ENCODE measurements around the gene MDM1.

The MDM1 gene

DNA sequence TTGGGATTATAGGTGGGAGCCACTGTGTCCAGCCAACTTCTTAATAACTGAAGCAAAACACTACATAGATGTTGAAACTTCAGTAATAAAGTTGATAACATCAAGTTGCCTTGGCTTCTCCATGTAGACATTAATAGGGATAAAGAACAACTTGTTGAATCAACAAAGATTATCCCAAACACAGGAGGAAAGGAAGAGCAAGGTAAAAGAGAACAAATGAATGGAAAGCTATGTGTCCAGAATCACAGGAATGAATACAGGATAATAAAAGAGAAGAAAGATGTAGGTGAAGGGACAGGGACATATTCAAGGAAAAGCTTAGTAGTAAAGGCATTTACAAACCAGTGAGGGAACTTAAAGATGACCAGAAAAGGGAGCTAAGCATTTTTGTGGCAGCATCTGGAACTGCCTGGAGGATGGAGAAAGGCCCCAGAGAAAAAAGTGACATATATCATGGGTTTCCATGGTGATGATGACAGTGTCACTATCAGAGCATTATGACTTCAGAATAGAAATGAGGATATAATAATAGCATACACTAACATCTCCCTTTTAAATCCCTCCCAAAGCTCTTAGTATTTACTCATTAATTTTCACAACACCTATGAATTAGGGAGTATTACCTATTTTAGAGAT lies 24.0 kb upstream of the MDM1 start:
- DNase-seq = peak; percentile 39 to 47

DNA sequence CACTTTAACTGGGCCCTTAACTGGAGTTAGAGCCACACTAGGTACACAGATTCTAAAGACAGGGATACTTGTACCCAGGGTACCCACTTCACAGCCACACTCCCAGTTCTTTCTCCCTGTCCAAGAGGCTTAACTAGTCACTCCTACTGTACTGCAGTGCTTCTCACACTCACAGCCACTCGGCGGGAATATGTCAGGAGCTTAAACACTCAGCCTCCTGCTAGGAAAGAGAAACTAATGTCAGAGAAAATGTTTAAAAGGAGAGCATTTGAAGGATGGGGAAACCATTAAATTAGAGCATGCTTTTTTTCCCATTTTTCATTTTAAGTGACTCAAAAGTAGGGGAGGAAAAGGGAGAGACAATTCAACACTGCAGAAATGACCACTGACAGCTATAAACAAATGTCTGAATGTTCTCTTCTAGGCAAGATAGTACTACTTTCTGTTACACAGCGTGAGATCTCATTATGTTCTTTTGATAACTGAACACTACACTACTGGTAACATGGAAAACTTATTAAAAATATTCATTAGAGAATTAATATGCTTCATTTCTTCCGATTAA lies 22.9 kb upstream of the MDM1 start:
- DNase-seq = no peak

DNA sequence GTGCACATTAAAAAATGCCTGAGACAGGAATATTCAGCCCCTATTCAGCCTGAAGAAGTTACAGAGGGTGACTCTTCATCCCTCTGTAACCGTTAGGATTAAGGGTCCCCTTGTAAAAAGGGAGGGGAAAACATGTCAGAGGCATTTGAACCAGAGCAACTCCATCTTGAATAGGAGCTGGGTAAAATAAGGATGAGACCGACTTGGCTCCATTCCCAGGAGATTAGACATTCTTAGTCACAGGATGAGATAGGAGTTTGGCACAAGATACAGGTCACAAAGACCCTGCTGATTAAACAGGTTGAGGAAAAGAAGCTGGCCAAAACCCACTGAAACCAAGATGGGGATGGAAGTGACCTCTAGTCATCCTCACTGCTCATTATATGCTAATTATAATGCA lies 19.9 kb upstream of the MDM1 start:
- no peak for DNase-seq

DNA sequence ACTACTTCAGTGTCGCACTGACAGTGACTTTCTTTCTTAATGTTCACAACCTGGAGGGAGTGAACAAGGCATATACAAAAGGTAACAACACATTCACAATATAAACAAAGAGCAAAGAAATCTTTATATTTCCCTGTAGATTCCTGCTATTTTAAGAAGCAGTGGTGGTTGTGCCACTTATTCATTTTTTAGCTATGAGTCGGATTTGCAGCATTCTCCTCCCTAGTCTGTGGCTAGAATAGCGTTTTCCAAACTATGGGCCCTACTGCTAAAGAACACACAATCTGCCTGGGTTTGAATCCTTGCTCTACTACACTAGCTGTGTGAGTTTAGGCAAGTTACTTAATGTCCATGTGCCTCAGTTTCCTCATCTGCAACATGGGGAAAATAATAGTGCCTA lies 18.6 kb upstream of the MDM1 start:
- no peak for DNase-seq

DNA sequence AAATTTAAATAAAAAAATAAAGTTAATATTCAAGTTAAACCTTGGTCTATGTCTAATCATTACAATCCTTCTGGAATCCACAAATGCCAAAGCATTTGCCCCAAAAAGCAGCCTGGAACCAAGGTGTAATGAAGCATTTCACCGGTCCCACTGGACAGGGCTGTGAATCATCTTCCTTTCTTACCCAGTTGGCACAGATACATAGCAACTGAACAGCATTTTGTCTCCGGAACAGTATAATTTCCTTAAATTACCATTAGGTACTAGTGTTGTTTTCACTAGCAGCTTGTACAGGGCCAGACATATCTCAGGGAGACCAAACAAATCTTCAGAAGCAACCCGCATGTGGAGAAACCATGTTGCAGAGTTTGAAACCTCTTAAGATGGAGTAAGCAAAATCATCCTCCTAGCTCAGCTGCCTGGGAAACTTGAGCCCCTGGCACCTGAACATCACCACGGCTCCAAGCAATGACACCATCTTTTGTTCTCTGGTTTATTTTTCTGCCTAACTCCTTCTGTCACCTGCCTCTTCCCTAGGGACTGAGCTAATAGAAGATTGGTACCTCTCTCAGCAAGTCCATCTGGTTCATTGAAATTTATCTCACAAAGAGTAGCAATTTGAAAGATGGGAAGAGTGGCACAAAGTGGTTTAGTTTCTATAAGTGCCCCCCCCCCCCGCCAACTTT lies 17.9 kb upstream of the MDM1 start:
- DNase-seq = no peak

DNA sequence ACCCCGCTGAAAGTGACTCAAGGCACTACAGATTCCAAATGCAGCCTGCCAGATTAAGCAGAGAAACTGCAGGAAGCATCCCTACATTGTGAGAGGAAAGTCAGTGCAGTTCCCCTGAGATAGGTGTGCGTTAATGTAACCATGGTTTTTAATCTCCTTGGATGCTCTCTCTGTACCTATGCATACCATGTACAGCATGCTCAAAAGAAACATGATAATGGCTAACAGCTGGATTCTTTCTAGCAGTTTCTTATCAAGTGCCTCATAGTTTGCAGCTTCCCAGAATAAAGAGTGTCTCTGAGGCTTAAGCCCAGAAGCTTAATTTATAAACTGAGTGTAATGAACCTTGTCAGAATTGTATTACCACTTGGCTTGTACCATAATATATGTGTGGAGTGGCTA lies 17.1 kb upstream of the MDM1 start:
- DNase-seq = no peak

DNA sequence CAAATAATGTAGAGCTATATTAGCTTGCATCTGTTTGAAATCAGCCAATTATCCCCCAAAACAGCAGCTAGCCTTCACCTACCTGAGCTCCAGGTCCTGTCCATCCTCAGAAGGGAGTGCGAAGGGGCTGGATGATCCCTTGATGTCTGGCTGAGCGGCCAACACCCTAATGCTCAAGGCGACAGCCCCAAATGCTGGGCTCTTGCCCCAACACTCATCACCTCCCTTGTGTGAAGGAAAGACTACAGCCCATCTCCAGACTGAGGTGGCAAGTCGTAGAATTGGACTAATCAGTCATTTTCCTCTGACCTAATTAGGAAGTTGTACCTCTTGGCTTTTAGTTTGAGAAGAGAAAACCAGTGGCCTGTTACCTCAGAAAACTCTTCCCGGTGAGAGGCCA lies 16.3 kb upstream of the MDM1 start:
- no peak for DNase-seq

DNA sequence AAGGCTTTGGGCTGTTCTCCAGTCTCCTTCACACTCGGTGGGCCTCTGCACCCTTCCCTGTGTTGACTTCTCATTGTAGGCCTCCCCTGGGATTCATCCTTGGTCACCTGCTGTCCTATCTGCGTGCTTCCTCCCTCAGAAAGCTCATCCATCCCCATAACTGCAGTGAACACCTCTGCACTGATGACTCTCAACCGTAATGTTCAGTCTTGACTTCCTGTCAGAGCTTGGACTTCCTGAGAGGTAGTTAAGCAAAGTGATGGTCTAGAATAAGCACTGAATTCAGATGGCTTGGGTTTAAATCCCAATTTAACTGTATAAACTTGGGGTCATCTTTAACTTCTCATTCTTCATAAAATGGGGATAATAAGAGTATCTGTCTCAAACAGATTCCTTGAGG lies 13.6 kb upstream of the MDM1 start:
- DNase-seq = no peak

DNA sequence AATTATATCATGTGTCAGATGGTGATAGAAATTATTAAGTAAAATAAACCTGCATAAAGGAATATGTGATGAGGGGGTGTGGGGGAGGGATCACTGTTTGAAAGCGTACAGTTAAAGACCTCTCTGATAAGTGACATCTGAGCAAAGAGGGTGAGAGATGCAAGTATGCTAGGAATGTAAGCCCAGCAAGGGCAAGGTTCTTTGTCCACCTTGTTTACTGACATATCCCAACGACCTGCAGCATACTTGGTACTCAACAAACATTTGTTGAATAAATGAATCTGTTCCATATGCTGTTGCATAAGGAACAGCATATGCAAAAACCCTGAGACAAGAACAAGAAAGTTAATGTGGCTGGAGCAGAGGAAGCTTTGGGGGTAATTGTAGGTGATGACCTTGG lies 12.0 kb upstream of the MDM1 start:
- DNase-seq = no peak

DNA sequence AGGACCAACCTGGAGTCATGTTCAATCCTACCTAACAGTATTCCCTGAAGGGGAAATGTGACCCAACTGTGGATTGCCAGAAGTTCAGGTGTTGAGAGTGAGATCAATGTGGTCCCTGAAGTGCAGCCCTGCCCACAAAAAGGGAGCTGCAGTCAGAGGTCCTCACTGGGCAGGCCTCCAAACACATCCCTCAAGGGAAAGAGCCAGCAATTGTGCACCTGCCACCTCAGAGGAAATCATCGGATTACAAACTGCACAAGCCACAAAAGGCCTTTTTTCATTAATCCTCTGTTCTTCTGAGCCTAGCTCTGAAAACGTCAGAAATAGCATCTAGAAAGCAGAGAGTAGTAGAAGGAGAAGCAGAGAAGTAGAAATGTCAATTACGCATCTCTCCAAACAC lies 10.8 kb upstream of the MDM1 start:
- DNase-seq = no peak

DNA sequence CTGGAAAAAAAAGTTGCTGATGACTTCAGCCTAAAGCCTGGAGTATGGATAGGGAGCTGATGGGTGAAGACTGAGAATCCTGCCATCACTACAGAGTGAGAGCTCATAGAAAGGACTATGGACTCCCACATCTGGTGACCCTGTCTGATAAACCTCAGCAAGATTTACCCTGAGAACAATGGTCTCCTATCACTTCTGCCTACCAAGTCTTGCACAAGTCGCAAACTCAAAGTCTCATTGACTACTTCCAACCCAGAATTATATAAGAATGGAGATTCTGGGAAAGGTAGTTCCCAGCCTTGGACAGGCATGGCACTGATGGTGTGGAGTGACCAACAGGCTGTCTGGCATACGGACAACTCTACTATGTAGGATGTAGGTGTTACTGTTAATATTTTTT lies 9.7 kb upstream of the MDM1 start:
- no peak for DNase-seq

DNA sequence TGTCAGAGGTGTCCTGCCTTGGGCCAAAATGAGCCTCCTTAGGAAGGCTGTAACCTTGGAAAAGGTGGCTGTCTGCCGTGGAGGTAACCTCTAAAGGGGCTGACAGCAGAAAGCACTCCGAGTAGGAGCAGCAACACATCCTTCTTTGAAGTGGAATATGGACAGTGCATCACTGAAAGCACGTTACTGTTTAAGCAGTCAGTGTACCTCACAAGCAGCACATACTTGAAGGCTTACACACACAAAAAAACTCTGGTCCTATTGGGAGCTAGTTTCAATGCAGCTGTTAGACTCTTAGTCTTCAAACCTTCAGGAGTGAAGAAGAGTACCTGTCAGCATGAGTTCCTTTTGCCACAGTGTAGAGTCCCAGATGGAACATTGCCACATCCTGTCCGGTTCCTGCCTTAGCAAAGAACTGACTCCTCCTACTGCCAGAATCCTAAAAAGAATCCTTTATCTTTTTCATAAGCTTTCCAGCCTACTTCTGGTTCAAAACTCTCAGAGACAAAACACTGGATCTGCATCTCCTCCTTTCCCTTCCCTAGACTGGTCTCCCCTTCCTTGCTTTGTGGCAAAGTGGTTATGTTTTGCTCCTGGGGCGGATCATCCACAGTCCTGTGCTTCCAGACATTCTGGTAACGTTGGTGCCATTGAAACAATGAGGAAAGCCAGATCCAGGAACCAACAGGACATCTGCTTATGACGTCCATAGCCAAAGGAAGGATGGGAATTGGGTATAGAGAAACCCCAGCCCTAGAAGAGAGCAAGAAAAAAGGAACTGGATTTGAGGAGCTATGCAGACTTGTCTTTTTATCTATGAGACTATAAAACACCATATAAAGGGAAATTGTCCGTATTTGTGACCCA lies 8.5 kb upstream of the MDM1 start:
- no peak for DNase-seq

DNA sequence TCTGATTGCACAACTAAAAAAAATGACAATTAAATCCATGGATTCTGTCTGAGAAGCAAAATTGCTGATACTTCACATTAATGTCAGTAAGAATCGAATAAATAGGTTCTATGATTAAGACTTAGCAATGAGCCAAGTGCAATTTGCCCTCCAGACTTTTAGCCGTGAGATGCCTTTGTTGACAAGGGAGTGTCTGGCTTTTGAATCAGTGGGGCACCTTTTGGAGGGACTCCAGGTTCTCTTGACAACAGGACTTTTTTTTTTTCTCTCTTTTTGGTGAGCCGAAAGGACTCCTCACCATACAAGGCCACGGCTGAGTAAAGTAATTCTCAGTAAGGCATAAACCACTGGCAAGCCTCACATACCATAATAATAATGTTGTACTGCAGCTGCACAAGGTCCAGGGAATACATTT lies 4.7 kb upstream of the MDM1 start:
- DNase-seq = no peak

DNA sequence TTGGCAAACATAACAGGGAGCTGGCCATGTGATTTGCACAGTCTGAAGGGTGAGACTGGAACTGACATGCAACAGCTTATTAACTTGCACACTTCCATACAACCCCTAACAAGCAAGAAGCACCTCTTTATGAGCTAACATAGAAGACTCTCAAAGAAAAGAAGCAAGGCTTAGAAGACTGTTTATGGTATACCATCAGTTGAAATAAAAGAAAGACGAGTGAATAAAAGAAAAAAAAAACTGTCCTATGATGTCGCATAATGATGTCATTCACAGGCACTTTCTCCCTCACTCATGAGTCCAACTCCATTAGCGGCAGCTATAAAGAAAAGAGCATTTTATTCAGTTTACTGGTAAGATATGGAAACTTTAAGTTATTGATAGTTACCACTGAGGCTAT lies 3.3 kb upstream of the MDM1 start:
- DNase-seq = no peak

DNA sequence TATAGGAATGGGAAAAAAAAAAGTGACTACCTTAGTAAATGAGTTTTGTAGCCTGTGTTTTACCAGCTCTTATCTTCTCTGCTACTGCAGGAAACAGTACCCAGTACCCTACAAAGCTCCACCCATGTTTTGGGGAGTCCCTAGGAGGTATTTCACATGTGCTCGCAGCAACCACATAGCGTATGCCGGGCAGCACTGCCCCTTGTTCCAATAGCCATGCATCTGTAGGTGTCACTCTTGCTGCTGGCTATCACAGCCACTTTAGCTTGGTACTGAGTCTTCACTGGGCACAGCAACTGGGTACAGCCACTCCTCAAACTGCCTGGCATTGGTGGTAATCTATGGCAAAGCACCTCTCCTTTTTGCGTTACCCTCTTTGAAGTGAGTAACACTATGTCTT lies 2.0 kb upstream of the MDM1 start:
- peak; percentile 40 to 63 for DNase-seq

DNA sequence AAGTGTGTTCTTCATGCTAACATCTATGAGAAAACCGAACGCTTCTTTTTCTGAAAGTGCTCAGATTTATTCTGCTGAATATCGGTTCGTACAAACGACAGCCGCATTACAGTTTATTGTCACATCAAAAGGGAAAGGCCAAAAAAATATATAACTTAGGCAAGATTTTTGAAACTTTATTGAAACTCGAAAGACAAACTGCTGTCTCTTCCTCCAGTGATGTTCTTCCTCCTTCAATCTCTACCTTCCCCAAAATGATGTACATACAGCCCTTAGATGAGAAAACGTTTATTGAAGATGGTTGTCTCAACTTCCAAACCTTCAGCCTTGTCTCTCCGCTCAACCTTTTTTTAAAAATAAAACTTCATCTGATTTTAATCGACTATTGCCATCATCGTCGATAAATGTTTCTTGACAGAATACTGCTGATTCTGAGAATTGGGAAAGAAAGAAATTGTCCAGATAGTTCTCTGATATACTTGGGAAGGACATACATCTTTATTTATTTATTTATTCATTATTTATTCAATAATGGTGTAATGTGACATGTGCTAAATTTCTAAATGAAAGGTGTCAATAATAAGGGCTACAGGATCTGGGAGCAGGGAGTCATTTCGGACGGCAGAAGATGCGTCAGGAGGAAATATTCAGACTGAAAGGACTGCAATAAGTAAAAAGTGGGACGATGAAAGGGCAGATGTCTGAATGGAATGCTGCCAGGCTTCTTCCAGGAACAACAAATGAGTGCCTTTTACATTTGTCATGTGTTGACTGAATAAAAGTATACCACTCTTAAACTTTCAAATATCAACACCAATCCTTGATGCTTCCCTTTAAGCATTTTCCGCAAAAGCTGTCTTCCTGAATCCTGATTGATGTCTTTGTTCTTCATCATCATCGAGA lies 817 bp upstream of the MDM1 start:
- DNase-seq = no peak

DNA sequence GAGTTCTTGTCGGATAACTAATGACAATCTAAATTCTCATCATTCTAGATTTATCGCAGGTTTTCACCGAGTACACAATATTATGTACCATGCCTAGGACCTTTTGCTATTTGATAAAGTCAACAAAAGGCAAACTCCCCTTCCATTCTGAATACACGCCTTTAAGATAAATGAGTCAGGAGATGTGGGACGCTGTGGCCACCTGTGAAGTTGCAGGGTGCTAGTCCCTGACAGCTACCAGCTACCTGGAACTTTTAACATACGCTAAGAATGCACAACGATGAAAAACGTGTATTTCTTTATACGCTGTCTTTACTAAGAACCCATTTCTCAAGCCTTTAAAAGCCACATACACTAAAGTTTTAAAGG lies 678 bp downstream of the MDM1 start:
- DNase-seq = no peak

DNA sequence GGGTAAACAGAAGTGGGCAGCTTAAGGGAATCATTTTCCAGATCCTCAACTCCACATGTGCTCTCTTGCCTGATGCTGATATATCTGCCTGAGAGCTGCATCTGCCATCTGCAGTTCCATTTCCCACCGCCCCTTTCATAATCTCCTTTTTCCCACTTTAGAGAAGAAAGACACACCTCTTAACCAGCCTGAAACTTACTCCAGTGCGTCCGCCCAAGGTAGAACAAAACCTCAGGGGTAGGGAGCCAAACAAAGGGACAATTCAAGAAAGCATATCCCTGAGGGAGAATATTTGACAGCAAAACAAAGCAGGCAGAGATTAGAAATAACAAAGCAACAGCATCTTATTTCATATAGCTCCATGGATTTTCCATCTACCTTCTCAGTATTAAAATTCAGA lies 4.3 kb downstream of the MDM1 start:
- no peak for DNase-seq

DNA sequence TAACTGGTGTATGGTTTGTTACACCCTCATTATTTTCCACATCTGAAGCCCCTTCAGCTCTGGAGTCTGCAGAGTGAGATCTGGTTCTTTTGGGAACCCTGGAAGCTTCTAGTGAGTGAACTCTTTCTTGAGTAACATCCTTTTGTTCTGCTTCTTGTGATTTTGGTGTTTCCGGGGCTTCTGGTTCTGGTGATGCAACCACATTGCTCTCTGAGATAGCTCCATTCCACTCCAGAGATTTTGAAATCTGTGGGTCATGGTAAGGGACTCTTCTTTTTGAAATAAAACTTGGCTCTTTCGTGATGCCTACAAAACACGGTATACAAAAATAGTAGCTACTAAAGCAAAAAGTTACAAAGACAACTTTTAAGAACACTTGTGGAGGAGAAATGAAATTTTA lies 5.4 kb downstream of the MDM1 start:
- peak; percentile 80 to 88 for DNase-seq

DNA sequence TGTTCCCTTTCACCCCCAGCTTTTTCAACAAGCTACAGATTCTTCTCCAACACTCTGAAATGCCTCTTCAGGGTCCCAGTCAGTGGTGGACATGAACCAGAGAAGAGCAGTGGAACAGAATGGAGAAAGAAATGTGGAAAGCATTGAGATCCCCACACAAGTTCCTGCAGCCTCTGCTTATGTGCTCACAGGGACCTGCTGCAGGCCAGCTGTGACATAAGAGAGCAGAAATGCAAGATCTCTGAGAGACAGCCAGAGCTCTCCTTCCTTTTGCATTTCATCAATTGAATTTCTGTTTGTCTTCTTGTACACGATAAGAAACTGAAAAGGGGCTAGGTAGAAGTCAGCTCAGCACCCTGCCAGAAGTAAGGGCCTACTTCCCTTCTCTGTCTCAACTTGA lies 6.2 kb downstream of the MDM1 start:
- DNase-seq = peak in 1 of 2 donors; percentile 7

DNA sequence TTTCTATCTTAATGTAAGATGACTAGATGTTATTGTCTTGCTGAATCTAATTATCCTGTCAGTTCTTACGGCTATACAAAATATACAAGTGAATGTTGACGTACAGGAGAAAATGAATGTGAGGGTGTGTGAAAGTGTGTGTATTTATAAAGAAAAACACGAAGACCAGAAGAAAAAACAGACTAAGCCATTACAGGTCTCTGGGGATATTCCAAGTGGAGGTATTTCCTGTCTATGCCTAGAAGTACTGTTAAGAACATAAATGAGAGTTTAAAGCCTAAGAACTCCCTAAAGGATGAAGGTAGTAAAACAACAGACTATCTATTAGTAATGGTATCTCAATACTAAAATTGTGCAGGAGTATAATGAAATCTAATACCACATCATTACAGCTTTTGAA lies 7.6 kb downstream of the MDM1 start:
- DNase-seq = no peak

DNA sequence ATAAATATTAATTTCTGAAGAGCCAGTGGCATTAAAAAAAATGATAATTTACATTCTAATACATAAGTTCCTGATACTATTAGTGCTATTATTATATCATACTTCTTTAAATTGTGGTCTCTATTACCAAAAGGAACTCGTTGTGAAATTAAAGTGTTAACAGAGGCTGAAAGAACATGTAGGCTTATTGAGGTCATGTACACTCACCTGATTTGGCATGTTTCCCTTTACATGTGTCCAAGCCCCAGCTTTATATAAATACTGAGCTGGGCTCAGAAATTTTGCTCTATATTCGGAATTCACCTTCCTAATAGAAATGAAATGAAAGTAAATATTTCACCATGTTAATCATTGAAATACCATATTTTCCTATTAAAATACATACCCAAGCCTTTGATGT lies 11.0 kb downstream of the MDM1 start:
- DNase-seq = no peak

Data from inflammatory macrophage treated with lipopolysaccharide for 1 hour (primary cell).